HepG2 (cell line): ENCODE results near the gene NPTXR. TPM values are rescaled to one million over a fixed set of nuclear protein-coding genes. Genes with fewer than 3 reads are reported as not detected.
A peak's percentile ranks its signal among the peaks of the same experiment; 100 is the strongest.

ENCODE experiments used
- ATAC-seq: fragments of 200-7000 bp; cut with Tn5 transposase; 3 replicates; pipeline ENCODE4 v1.9.1; 2020; ENCODE audit warnings: mild to moderate bottlenecking, moderate library complexity
- BruUV-seq: library from RNA; stranded (reverse); fragments of 400-500 nt; replicated peaks from 2 replicates; lab custom pipeline; 2021; lab: Mats Ljungman, UMichigan
- CTCF ChIA-PET: fragments of 300-600 bp; formaldehyde crosslinking; extraction: SDS; loops from one replicate; lab custom pipeline; 2021; ENCODE audit warnings: low total read pairs, inconsistent platforms, low intra/inter-chr PET ratio; lab: Yijun Ruan, JAX
- POLR2A ChIA-PET: fragments of 350-600 bp; sonication (Branson Sonifier 250); formaldehyde crosslinking; loops from one replicate; lab custom pipeline; 2020; ENCODE audit warnings: antibody characterized with exemption, inconsistent platforms; lab: Yijun Ruan, JAX
- DNase-seq: peaks from one replicate; pipeline ENCODE4 v3.0.0-alpha.2; 2015; ENCODE audit warnings: low spot score
- FAIRE-seq: peaks from 3 replicates; lab custom pipeline; 2011; peaks lifted over from hg19 to GRCh38; lab: Jason Lieb, UNC
- H2AFZ ChIP-seq: one replicate; pipeline ENCODE4 v1.6.1; 2011; ENCODE audit warnings: low read length, inconsistent platforms
- H3K27ac ChIP-seq: fragments of 300-600 bp; 3 replicates; pipeline ENCODE4 v1.8.0; 2011; ENCODE audit warnings: mixed run types, mild to moderate bottlenecking, mixed read lengths, low read length, inconsistent platforms; ENCODE audit not compliant: insufficient read depth; ENCODE audit errors: extremely low read length
- H3K27me3 ChIP-seq, 2 experiments: fragments of 200-600 bp in 1 of 2; 2 replicates in 1 of 2; 3 replicates in 1 of 2; pipeline versions ENCODE4 v1.6.0 to v1.8.0; 2011; ENCODE audit warnings: low read length in 2 of 2, mild to moderate bottlenecking in 2 of 2, moderate library complexity in 2 of 2, inconsistent platforms in 1 of 2; ENCODE audit not compliant: insufficient read depth in 2 of 2, control insufficient read depth in 1 of 2
- H3K36me3 ChIP-seq, 2 experiments: fragments of 200-600 bp in 1 of 2; replicated peaks in 1 of 2; 2 replicates in 1 of 2; 3 replicates in 1 of 2; pipeline versions ENCODE4 v1.5.1 to v1.8.0; 2011; ENCODE audit warnings: low read length in 2 of 2, inconsistent platforms in 1 of 2; ENCODE audit not compliant: insufficient read depth in 2 of 2, control insufficient read depth in 1 of 2
- H3K4me1 ChIP-seq: 2 replicates; pipeline ENCODE4 v1.5.1; 2012; ENCODE audit warnings: low read length, inconsistent platforms; ENCODE audit not compliant: insufficient read depth
- H3K4me2 ChIP-seq: 2 replicates; pipeline ENCODE4 v1.6.0; 2011; ENCODE audit warnings: low read depth, low read length, inconsistent platforms
- H3K4me3 ChIP-seq, 3 experiments: fragments of 200-600 bp in 1 of 3; sonication (generic), shearing (Covaris generic) in 1 of 3; replicated peaks in 1 of 3; 2 replicates each; pipeline ENCODE4 v1.5.1; 2011 to 2016; ENCODE audit warnings: low read length in 3 of 3, inconsistent platforms in 2 of 3, low read depth in 2 of 3, mild to moderate bottlenecking in 2 of 3, control low read depth in 1 of 3, mixed read lengths in 1 of 3; ENCODE audit not compliant: insufficient read depth in 1 of 3
- H3K79me2 ChIP-seq: one replicate; pipeline ENCODE4 v1.6.1; 2011; ENCODE audit warnings: low read length, inconsistent platforms; ENCODE audit not compliant: insufficient read depth
- H3K9ac ChIP-seq: 2 replicates; pipeline ENCODE4 v1.6.0; 2011; ENCODE audit warnings: mild to moderate bottlenecking, low read depth, low read length, inconsistent platforms; ENCODE audit not compliant: insufficient read depth
- H3K9me3 ChIP-seq: 2 replicates; pipeline ENCODE4 v1.5.1; 2012; ENCODE audit warnings: mild to moderate bottlenecking, low read length
- H4K20me1 ChIP-seq: 2 replicates; pipeline ENCODE4 v1.6.0; 2011; ENCODE audit warnings: inconsistent platforms, mild to moderate bottlenecking, low read length, moderate library complexity; ENCODE audit not compliant: insufficient read depth
- FLYWCH1 ChIP-seq: sonication (generic); formaldehyde crosslinking; IDR thresholded peaks from 2 replicates; pipeline ENCODE4 v1.8.1; 2023; ENCODE audit warnings: mild to moderate bottlenecking, missing genetic modification reagents
- FOSL2 ChIP-seq: sonication (generic); formaldehyde crosslinking; IDR thresholded peaks from 2 replicates; pipeline ENCODE4 v1.4.0; 2020; ENCODE audit warnings: missing genetic modification reagents
- KAT8 ChIP-seq: IDR thresholded peaks from 2 replicates; pipeline ENCODE4 v1.6.1; 2016; ENCODE audit warnings: missing genetic modification reagents, missing compliant biosample characterization
- NFE2L2 ChIP-seq: fragments of 150-350 bp; IDR thresholded peaks from 2 replicates; pipeline ENCODE4 v1.6.1; 2014; ENCODE audit warnings: low read length
- SSRP1 ChIP-seq: IDR thresholded peaks from 2 replicates; pipeline ENCODE4 v1.6.1; 2016; ENCODE audit warnings: control low read depth
- ZBTB38 ChIP-seq: sonication (generic); formaldehyde crosslinking; IDR thresholded peaks from 2 replicates; pipeline ENCODE4 v1.5.1; 2020; ENCODE audit warnings: mild to moderate bottlenecking, missing genetic modification reagents
- ZNF264 ChIP-seq: sonication (generic); formaldehyde crosslinking; IDR thresholded peaks from 2 replicates; pipeline ENCODE4 v1.4.0; 2020; ENCODE audit warnings: missing genetic modification reagents
- ZNF317 ChIP-seq: sonication (generic); formaldehyde crosslinking; IDR thresholded peaks from 2 replicates; pipeline ENCODE4 v1.5.0; 2020; ENCODE audit warnings: mild to moderate bottlenecking, missing genetic modification reagents
- ZNF878 ChIP-seq: sonication (generic); formaldehyde crosslinking; IDR thresholded peaks from 2 replicates; pipeline ENCODE4 v1.8.1; 2023; ENCODE audit warnings: mild to moderate bottlenecking, missing genetic modification reagents, moderate library complexity
- WGBS: methylation state at CpG from one replicate; pipeline ENCODE4 v1.1.6; 2017; ENCODE audit warnings: low lambda C conversion rate; 5-methylcytosine and 5-hydroxymethylcytosine counted together
- in situ Hi-C: cut with HindIII; loops from 2 replicates; pipeline ENCODE4 v1.10.0; 2017; ENCODE audit warnings: low pct_unique_long_range_greater_than_20kb; ENCODE audit not compliant: extremely low pct_ligation_motif_present
- intact Hi-C: fragments of 100-400 bp; cut with micrococcal nuclease; formaldehyde crosslinking; loops from one replicate; pipeline ENCODE4 v1.10.0; 2022; ENCODE audit not compliant: unreplicated experiment
- polyA plus RNA-seq, 8 experiments: library from polyadenylated mRNA; depleted of rRNA in 3 of 8; stranded (reverse) in 7 of 8; unstranded in 1 of 8; fragments of >200 nt; fragmentation: Illumina TruSeq in 4 of 8; extraction: Trizol in 4 of 8; gene quantifications; 2 replicates each; pipeline versions ENCODE4 v1.2.1 to v1.2.3, GENCODE V29; 2011 to 2016; ENCODE audit warnings: low read depth in 4 of 8, missing spikeins in 1 of 8, mixed read lengths in 1 of 8; ENCODE audit not compliant: insufficient read depth in 1 of 8
- total RNA-seq, 5 experiments: library from RNA; depleted of rRNA; stranded (reverse); fragments of >200 nt; fragmentation: Illumina TruSeq; extraction: Trizol; gene quantifications; 2 replicates each; pipeline ENCODE4 v1.2.3, GENCODE V29; 2016; ENCODE audit warnings: low read depth in 1 of 5

Gene NPTXR
- total and polyA plus RNA-seq, 2 of the 13 experiments (the other 11 are each of a cell fraction or from before 2014, with no cell fraction given), result 2.6 to 4.8 TPM

- no peak; the same call in 2 of the 3 replicates for ATAC-seq
- in situ Hi-C loops, result no loop called here
- 86% methylated on average over 13 of the region's 30 CpGs for WGBS
Measured at GRCh38 chr22:38832005-38832978, 11.5 kb downstream of the NPTXR start.

DNA sequence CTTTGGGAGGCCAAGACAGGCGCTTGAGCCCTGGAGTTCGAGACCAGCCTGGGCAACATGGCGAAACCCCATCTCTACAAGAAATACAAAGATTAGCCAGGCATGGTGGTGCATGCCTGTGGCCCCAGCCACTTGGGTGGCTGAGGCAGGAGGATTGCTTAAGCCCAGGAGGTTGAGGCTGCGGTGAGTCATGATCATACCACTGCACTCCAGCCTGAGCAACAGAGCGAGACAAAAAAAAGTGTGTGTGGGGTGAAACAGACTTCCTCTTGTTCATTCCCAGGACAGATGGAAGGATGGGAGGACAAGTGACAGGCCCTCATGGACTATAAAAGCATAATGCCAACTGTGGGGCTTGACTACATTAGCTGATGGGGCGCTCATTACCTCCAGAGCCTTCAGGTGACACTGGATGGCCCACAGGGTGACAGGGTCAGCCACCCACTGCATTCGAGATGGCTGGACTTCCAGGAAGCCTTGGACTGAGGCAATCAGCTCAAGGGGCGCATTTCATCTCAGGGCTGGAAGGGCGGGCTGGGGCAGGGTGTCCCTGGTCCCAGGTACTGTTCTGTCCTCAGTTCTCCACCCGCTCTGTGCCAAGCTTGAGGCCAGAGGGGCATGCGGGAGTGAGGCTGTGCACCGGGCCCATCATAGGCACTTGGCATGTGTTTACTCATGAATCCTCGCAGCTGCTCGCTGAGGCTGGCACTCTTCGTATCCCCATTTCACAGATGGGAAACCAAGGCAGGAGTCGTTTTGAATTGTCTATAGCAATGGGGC is 12.5 kb downstream of the NPTXR start:
- no peaks in the 10 kb centered on the region for H3K4me1 ChIP-seq
- TF ChIP-seq ZNF317 (CRISPR knock-in tag), result no peak
- TF ChIP-seq SSRP1 (CRISPR knock-in tag), result no peak
- no peak for TF ChIP-seq ZBTB38 (CRISPR knock-in tag)
- TF ChIP-seq FLYWCH1 (CRISPR knock-in tag), result no peak
- peak; percentile 91 for TF ChIP-seq ZNF878 (CRISPR knock-in tag)
- peak; percentile 47; the same call in 1 of the 2 replicates for TF ChIP-seq FOSL2 (CRISPR knock-in tag)
- TF ChIP-seq KAT8, result no peak
- TF ChIP-seq, all 625 proteins: peak for 2
- no peak overlapping the region for H3K9ac ChIP-seq
- no peak overlapping the region for H3K4me2 ChIP-seq
- ATAC-seq (no peak), DNase-seq (no peak), FAIRE-seq (no peak)
- H3K4me3 ChIP-seq, result no peak overlapping the region
- 90% methylated on average over 13 of the region's 16 CpGs for WGBS
- H3K36me3 ChIP-seq, result no peaks in the 10 kb centered on the region
- no peaks in the 10 kb centered on the region for H3K79me2 ChIP-seq
- intact Hi-C loops, result no loop called here
- no TSS peak for BruUV-seq
- no peaks in the 10 kb centered on the region for H3K27me3 ChIP-seq
- H3K27ac ChIP-seq, result no peak overlapping the region
- H4K20me1 ChIP-seq, result no peaks in the 10 kb centered on the region; the same call in 1 of the 2 replicates
- in situ Hi-C loops, result no loop called here
- no peaks in the 10 kb centered on the region for H3K9me3 ChIP-seq
- ChIA-PET CTCF (no interaction called here), POLR2A (no interaction called here)
- no peak overlapping the region for H2AFZ ChIP-seq

More at GRCh38 chr22:38832005-38832978, 11.5 kb downstream of the NPTXR start:
- no peak for FAIRE-seq
- TF ChIP-seq NFE2L2 (no peak), ZNF264 (CRISPR knock-in tag) (no peak)
- no peak for DNase-seq
- CTCF ChIA-PET, result no interaction called here
- no peaks in the 10 kb centered on the region for H3K4me1 ChIP-seq
- POLR2A ChIA-PET, result no interaction called here
- BruUV-seq, result no TSS peak
- no peaks in the 10 kb centered on the region for H3K36me3 ChIP-seq
- no peak overlapping the region for H3K4me2 ChIP-seq
- no peaks in the 10 kb centered on the region; the same call in 1 of the 2 replicates for H4K20me1 ChIP-seq
- no peak overlapping the region for H3K4me3 ChIP-seq
- H3K9ac ChIP-seq, result no peak overlapping the region
- intact Hi-C loops, result no loop called here
- no peak overlapping the region for H2AFZ ChIP-seq
- H3K27me3 ChIP-seq, result no peaks in the 10 kb centered on the region
- no peaks in the 10 kb centered on the region for H3K79me2 ChIP-seq
- no peak overlapping the region for H3K27ac ChIP-seq
- no peaks in the 10 kb centered on the region for H3K9me3 ChIP-seq
